AG08396 (cell line): ENCODE results near the gene MKS1.

Experiments used
- DNase-seq: peaks from one replicate; pipeline ENCODE4 v3.0.0; 2012; ENCODE audit warnings: low spot score, mixed read lengths

Gene MKS1

GRCh38 chr17:58244963-58245362 is 25.9 kb upstream of the MKS1 start:
- no peak for DNase-seq

DNA sequence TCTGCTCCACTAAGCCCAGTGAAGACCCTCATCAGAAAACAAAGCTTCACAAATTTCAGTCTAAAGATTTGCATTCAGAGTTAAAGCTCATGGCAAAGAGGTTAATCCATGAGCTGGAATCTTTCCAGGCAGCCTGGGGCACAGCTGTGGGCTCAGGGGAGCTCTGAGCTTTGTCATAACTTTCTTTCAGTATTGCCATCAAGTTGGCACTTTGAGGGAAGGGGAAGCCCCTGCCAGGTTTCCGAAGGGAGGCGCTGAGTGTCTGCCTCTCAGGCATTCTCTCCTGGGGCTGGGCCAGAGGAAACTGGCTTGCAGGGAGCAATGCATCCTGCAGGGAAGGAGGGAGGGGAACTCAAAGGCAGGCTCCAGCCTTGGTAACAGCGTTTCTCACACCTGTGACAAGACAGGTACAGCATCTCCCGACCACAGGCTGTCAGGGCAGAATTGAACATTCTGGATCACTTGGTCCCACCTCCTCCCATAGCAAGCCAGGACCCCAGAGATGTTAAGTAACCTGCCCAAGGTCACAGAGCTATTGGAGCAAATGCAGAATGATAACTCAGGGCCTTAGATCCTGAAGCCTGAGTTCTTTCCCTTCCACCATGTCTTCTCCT is 23.2 kb upstream of the MKS1 start:
- no peak for DNase-seq

- DNase-seq: no peak
These were observed 20.9 kb upstream of the MKS1 start for GRCh38 chr17:58239987-58240386.

DNA sequence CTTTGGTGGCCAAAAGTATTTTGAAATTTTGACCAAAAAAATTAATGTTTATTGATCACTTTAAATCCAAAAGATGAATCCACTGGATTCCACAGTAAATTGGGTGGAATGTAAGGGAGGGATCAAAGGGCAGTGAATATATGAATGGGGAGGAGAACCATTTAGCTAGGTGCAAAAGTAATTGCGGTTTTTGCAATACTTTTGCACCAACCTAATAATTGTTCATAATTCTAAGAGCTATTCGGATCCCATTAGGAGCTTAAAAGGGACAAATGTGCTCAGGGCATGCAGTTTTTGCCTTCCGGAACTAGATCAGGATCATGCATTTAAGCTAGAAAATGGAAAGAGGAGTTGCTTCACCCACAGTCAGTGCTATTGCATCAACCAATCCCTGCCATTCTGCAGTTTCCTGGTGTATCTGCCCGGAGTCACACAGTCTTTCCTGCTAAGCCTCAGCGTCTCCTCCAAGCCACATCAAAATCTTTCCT is 19.1 kb upstream of the MKS1 start, which contains the start of gene LPO:
Gene LPO, plus strand, starts transcription at position 438 of the 488 bp plus-strand sequence. CDS start 4,396 bp downstream, outside the sequence.
- no peak for DNase-seq

- DNase-seq: no peak
These were observed 17.3 kb upstream of the MKS1 start for GRCh38 chr17:58236394-58236793.

DNA sequence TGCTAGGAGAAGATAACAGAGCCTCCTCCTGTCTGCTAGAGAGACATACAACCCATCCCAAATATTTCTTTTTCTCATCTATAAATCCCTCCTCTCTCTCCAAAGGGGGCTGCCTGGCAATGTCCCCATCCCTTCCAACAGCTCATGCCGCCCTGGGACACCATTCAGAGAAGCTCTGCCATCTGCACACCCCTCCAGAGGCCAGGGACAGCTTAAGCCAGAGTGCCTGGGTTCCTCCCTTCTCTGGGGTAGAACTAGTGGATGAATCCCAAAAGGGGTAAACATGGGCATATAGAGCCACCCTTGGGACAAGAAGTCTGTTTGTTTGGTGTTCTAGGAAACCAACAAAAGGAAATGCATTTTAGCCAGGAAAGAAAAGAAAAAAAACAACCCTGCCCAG is 16.8 kb upstream of the MKS1 start:
- no peak for DNase-seq

DNA sequence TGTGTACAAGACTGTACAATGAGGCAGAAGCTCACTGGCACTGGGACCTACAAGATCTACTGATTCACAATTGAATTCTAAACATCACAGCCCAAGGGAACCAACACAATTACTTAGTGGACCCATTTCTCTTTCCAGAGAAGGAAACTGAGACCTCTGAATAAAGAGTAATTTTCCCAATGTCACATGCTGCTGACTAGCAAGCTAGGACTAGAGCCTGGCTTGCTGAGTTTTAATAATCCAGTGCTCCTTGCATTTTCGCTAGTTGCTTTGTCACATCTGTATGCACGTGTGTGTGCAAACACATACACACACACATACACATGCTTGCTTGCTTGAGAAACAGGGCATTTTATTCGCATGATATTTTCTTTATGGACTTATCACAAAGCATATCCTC is 15.5 kb upstream of the MKS1 start:
- DNase-seq: no peak

DNA sequence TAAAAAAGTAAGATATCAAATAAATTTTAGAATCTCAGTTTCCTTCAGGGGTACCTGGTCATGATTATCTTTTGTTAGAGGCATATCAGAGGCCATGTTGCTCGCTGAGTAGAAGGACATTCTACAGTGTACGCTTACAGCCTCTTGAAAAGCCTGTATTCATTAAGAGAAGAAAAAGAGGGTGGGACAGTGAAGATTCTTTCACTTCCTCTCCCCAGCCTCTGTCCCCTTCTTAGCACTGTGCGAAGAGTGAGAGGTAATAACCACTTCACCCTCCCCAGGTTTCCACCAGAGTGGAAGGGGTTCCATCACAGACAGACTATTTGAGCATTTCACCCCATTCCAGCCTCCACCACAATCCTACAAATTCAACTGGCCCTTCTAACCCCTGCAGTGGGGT is 14.5 kb upstream of the MKS1 start:
- DNase-seq: no peak

DNA sequence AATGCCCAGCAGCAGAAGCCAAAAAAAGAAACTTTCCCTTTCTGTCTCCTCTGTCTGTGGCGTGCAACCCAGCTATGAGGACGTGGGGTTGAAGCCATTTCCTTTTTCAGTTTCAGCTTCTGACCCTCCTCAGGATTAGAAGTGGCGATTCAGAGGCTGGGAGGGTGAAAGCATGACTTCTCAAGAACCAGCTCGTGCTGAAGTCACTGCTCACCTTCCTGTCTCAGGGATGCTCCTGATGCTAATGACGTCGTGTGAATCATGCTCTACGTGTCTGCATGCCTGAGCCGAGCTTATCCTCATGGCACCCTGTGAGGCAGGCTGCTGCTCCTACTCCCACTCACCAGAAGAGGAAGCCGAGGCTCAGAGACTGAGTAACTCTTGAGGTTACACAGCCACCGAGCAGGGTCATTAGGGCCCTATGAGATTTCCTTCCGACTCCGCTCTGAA is 13.7 kb upstream of the MKS1 start:
- peak; percentile 36 for DNase-seq

GRCh38 chr17:58231641-58232040 is 12.6 kb upstream of the MKS1 start:
- DNase-seq: no peak

DNA sequence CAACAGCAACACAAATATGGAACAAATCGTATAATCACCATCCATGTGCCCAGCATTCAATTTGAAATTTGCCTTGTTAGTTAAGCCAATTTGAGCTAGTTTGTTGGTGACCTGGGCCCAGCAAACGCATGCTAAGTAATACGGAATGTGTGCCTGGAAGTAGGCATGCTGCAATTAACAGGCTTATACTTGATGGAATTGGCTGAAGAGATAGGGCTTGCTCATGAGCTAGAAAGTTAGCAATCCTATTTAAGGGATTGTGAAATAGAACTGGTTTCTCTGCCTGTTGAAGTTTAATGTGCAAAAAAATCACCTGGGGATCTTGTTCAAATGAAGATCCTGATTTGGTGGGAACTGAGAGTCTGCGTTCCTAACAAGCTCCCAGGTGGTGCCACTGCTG is 10.8 kb upstream of the MKS1 start:
- DNase-seq: no peak

- DNase-seq: no peak
These were observed 10.3 kb upstream of the MKS1 start for GRCh38 chr17:58229384-58229783.

- DNase-seq: no peak
These were observed 9.6 kb upstream of the MKS1 start for GRCh38 chr17:58228679-58229078.

- no peak for DNase-seq
These were observed 8.7 kb upstream of the MKS1 start for GRCh38 chr17:58227733-58228132.

DNA sequence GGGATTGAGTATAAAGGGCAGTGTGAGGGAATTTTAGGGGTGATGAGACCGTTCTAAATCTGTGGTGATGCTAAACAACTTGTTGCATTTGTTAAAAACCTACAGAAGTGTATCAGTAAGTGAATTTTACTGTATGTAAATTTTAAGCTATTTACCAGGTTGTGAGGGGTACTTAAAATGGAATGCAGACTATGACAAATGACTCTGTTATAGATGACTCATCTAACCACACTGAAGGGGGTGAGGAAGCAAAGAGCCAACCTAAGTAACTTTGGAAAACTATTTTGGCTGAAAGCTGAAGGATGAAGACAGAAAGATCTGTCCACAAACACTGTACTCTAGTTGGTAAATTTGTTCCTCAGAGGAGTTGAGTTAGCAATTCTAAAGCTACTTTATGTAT is 5.3 kb upstream of the MKS1 start:
- DNase-seq: no peak

DNA sequence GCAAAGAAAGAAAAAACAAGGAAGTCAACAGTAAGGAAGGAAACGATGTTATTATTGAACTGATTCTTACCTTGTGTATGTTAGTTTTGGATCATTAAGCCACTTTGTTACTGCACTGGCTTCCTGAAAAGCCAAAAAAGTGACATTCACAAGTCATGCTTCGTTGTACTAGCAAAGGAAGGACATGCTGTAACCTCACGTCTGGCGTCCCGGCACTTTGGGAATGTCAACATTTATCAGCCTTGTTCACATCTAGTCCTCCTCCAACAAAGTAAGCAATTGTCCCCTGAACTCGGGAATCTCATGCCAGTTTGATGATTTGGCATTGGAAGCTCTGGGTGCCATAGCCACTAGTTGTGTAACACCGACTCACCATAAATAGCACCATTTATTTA is 731 bp upstream of the MKS1 start:
- DNase-seq: no peak

GRCh38 chr17:58217766-58218165 is 1.3 kb downstream of the MKS1 start:
- DNase-seq: no peak

GRCh38 chr17:58215685-58216084 is 3.4 kb downstream of the MKS1 start:
- no peak for DNase-seq

GRCh38 chr17:58210922-58211321 is 8.1 kb downstream of the MKS1 start:
- DNase-seq: no peak

DNA sequence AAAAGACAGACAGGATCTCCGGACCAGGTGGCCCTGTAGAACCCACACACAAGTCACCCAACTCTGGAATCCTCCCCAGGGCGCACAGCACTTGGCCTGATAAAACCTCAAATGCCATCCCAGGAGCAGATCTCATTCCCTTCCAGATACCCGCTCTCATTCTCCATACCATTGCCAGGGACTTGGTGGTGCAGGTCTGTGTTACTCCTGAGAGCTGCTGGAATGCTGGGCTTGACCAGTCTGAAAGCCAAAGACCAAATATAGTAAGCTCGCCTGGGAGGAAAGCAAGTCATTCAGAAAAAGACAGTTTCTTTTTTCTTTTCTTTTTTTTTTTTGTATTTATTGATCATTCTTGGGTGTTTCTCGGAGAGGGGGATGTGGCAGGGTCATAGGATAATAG is 10.7 kb downstream of the MKS1 start:
- no peak for DNase-seq

GRCh38 chr17:58207451-58207850 is 11.6 kb downstream of the MKS1 start:
- no peak for DNase-seq

GRCh38 chr17:58205936-58206335 is 13.1 kb downstream of the MKS1 start:
- DNase-seq: no peak

DNA sequence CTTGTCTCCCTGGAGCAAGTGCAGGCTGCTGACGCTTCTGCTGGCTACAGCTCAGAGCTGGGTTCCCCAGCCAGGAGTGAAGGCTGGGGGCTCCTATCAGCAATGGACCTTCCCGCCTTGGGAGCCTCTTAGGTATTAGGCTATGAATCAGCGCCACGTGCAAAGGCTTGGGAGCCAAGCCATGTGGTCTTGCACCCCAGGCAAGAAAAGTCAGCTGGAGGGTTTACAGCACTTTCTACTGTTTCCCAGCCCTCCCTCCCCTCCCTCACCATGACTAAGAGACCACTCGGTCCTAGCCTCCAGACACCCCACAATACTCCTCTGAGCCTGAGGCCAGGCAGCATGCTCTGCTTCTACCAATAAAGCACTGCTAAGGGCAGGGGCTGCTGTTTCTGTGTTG is 14.3 kb downstream of the MKS1 start:
- no peak for DNase-seq

- no peak for DNase-seq
These were observed 16.2 kb downstream of the MKS1 start for GRCh38 chr17:58202859-58203258.
